Measurements from ENCODE around the gene MAF.

DNA sequence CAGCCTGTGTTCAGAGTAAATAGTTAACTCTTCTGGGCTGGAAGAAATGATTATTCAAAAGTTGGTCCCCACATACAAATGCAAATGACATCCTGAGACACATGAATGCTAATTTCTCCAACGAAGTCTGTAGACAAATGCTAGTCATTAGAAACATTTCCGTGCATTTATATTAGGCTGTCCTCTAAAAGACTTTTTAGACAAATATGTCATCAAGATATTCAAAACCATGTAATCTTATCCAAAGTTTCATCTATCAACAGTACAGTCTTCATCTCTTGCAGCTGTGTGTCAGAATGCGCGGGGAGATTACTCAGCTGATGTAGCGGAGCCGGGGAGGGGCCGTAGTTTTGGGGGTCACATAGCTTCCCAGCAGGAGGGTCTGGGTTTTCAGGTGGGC is 33.8 kb upstream of the MAF start:
- TF ChIP-seq, protein P1, sequence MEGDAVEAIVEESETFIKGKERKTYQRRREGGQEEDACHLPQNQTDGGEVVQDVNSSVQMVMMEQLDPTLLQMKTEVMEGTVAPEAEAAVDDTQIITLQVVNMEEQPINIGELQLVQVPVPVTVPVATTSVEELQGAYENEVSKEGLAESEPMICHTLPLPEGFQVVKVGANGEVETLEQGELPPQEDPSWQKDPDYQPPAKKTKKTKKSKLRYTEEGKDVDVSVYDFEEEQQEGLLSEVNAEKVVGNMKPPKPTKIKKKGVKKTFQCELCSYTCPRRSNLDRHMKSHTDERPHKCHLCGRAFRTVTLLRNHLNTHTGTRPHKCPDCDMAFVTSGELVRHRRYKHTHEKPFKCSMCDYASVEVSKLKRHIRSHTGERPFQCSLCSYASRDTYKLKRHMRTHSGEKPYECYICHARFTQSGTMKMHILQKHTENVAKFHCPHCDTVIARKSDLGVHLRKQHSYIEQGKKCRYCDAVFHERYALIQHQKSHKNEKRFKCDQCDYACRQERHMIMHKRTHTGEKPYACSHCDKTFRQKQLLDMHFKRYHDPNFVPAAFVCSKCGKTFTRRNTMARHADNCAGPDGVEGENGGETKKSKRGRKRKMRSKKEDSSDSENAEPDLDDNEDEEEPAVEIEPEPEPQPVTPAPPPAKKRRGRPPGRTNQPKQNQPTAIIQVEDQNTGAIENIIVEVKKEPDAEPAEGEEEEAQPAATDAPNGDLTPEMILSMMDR (conservative IDR thresholded peaks at IDR 0.05; ENCODE audit: low read length), result no peak
- TF ChIP-seq EZH2phosphoT487 (IDR thresholded peaks at IDR 0.05; ENCODE audit: borderline replicate concordance), result no peak
